ENCODE data around the gene FCRL2. TPM values are rescaled to one million over a fixed set of nuclear protein-coding genes. Genes with fewer than 3 reads are reported as not detected.

The FCRL2 gene
- total RNA-seq (under 1 TPM in 1 of 7 donors, not detected in 6; 0.11 TPM), polyA plus RNA-seq (under 1 TPM in 1 of 2 donors, not detected in 1; 0.12 TPM)
- long read RNA-seq, donor 1: 0 reads
- long read RNA-seq, donor 2: 0 reads
- long read RNA-seq, donor 3: 0 reads

- no peak for DNase-seq
- no peak within 1 kb of the TSS for H3K4me3 ChIP-seq
- H3K36me3 ChIP-seq: no peaks in the 10 kb centered on the region
- no peaks in the 10 kb centered on the region for H3K9me3 ChIP-seq
- intact Hi-C loops (cut with DNase I): no loop called here
- WGBS, 3 donors: 68 to 81% (median 73%) methylated on average over 1 of the region's 1 CpG
- H3K4me1 ChIP-seq (ENCODE audit: insufficient read depth): no peaks in the 10 kb centered on the region
- no peak within 1 kb of the TSS for H3K27ac ChIP-seq
- TF ChIP-seq CTCF (IDR thresholded peaks at IDR 0.05): no peak
- TF ChIP-seq EP300 (IDR thresholded peaks at IDR 0.05): no peak
- TF ChIP-seq POLR2A (IDR thresholded peaks at IDR 0.05): no peak
- H3K27me3 ChIP-seq: no peaks in the 10 kb centered on the region
Measured at GRCh38 chr1:157776971-157777391, at the start of gene FCRL2. Gene FCRL2, minus strand, starts transcription at chr1:157777132. Its CDS starts 59 bp downstream, at chr1:157777073.

GRCh38 chr1:157820299-157820698 is 43.4 kb upstream of the FCRL2 start:
- Histone ChIP-seq H3K27me3 (no peaks in the 10 kb centered on the region), H3K4me1 (ENCODE audit: insufficient read depth) (no peaks in the 10 kb centered on the region), H3K27ac (no peak overlapping the region), H3K36me3 (no peaks in the 10 kb centered on the region), H3K4me3 (no peak overlapping the region), H3K9me3 (no peaks in the 10 kb centered on the region)
- intact Hi-C loops (cut with DNase I): no loop called here
- TF ChIP-seq CTCF (IDR thresholded peaks at IDR 0.05) (no peak), POLR2A (IDR thresholded peaks at IDR 0.05) (no peak), EP300 (IDR thresholded peaks at IDR 0.05) (no peak)
- no peak for DNase-seq
- 66 to 75% (median 74%) methylated on average over 2 of the region's 2 CpGs for WGBS, 3 donors

GRCh38 chr1:157819896-157820295 is 43.0 kb upstream of the FCRL2 start, which contains the start of gene FCRL1:
Gene FCRL1, minus strand, starts transcription at chr1:157820120. Its CDS starts 83 bp downstream, at chr1:157820037.
- WGBS, 3 donors: 68 to 74% (median 69%) methylated on average over 3 of the region's 3 CpGs
- no peak within 1 kb of the TSS for H3K4me3 ChIP-seq
- no peaks in the 10 kb centered on the region for H3K9me3 ChIP-seq
- intact Hi-C loops (cut with DNase I): no loop called here
- no peaks in the 10 kb centered on the region for H3K36me3 ChIP-seq
- DNase-seq: no peak
- H3K27me3 ChIP-seq: no peaks in the 10 kb centered on the region
- H3K4me1 ChIP-seq (ENCODE audit: insufficient read depth): no peaks in the 10 kb centered on the region
- TF ChIP-seq EP300 (IDR thresholded peaks at IDR 0.05) (no peak), CTCF (IDR thresholded peaks at IDR 0.05) (no peak)
- H3K27ac ChIP-seq: no peak within 1 kb of the TSS

GRCh38 chr1:157819215-157819614 is 42.3 kb upstream of the FCRL2 start:
- Histone ChIP-seq H3K4me3 (no peak overlapping the region), H3K27ac (no peak overlapping the region), H3K9me3 (no peaks in the 10 kb centered on the region), H3K27me3 (no peaks in the 10 kb centered on the region), H3K4me1 (ENCODE audit: insufficient read depth) (no peaks in the 10 kb centered on the region), H3K36me3 (no peaks in the 10 kb centered on the region)
- WGBS, 3 donors: 58 to 73% (median 71%) methylated on average over 2 of the region's 2 CpGs
- intact Hi-C loops (cut with DNase I): no loop called here
- TF ChIP-seq CTCF (IDR thresholded peaks at IDR 0.05) (no peak), EP300 (IDR thresholded peaks at IDR 0.05) (no peak), POLR2A (IDR thresholded peaks at IDR 0.05) (no peak)
- no peak for DNase-seq
